CD4-positive, alpha-beta T cell treated with Interleukin-4 for 1 hour (primary cell): Measurements from ENCODE around the gene MRE11.

Experiments
- DNase-seq, 2 donors: peaks; one replicate each; pipeline ENCODE4 v3.0.0-alpha.2; 2020 to 2022

MRE11 gene

DNA sequence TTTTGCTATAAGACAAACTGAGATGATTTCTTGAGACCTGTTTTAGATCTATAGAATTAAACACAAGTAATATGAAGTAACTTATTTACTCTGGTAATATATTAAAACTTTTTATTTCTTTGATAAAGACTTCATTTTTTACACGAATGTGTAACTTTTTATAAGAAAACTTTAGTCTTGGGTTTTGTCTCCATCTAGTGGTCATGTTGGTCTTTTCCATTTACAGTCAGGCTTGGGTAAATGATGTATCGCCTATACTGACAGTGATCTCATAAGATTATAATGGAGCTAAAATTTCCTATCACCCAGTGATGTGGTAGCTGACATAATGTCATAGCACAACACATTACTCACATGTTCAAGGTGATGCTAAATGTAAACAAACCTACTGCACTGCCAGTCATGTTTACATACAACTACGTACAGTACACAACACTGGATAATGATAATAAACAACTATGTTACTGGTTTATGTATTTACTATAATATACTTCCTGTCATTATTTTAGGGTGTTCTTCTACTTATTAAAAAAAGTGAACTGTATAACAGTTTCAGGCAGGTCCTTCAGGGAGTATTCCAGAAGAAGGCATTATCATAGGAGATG is 11.1 kb upstream of the MRE11 start:
- peak in 1 of 2 donors; percentile 68 for DNase-seq

DNA sequence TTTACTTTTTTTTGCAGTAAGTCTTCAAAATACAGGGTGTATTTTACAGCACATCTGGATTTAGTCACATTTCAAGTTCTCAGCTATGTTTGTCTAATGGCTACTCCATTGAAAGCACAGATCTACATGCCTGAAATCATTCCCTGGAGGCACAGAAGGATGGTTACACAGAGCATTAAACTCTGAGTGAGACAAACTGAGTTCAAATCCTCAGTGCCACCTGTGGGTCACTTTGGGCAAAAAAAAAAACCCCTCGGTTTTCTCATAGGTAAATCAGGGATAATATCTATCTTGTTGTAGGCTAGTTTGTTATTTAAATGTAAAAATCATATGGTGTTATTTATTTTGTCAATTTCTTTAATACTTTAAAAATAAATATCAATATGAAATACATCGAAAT is 7.9 kb upstream of the MRE11 start:
- no peak for DNase-seq

DNA sequence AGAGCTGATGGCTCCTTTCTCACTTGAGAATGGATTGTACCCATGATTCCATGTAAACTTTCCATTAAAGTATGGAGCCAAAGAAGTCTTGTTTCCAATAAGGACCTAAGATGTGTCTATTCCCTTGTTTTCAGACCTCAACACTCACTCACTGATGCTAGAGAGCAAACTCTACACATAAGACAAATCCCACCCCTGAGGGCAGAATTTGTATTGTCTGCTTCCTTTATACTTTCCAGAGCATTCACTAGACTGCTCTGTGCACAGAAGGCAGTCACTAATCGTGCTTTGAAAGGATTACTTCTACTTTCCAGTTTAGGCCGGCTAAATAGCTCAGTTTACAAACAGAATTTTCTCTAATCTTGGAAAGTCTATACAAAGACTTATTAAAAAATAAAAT is 6.5 kb upstream of the MRE11 start:
- DNase-seq = no peak

DNA sequence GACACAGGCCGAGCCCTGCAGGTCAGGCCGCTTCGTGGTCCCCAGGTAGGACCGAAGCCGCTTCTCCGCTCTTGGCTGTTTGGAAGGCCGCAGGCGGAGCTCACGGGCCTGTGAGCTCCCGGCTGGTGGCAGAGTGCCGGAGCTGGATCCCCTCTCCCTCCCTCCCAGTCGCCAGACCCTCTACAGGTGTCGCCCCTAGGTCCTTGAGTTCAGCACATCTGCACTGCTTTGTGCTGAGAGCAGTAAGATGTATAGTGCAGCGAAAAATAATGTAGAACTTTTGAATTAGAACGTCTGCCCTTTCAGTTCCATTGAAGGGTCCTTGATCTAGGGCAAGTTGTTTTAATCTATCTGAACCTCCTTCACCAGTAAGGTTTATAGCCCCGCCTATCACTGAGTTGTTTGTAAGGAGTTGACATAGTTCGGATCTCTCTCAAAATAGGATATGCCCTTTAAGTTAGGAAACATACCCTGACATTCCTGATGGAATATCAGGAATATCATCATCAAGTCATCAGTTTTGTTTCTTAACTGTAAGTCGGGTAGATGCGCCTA is 559 bp upstream of the MRE11 start:
- DNase-seq = no peak

DNA sequence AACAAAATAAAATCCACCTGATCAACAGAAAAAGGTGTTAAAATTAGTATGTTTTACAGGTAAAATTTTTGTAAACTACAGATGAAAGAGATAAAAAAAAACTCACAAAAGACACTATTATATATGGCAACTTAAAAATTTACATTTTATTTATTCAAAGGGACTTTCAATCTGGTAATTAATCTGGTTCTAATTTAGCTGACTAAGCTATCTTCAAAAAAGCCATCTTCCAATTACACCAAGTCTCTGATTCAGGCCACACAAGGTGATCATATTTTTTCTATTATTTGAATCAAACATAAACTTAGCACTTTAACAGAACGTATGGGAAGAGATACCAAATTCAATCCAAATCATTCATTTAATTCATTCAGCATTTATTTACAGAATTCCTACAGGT is 7.6 kb downstream of the MRE11 start:
- no peak for DNase-seq

DNA sequence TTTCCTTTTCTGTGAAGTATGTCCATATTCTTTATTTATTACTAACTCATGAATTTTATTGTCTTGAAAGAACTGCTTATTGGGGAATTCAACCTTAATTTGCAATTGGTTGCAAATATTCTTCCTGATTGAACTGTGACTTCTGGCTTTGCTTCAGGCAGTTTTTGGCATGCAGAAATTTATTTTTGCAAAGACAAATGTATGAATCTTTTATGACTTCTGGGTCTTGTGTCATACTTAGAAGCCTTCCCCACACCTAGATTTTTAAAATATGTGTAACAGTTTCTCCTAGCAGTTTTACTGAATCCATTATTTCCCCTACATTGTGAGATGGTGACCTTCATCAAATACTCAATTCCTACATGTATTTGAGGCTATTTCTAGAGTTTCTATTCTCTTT is 12.3 kb downstream of the MRE11 start:
- no peak for DNase-seq

DNA sequence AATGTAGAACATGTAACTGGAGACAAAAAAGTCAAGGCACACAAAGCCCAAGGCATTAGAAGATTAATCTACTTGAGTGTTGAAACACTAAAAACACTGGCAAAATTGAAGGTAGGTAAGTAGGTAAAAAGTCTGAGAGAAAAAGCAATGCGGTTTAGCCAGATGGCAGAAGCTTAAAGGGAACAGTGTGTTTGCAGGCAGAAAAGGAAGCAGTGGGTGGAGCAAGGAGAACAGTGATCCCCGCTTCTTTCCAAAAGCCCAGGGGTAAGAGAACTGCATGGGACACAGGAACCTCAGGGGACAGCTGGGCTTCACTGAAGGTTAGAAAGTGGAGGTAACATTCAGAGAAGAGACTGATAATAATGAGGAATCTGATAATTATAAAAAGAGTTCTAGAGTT is 16.0 kb downstream of the MRE11 start:
- no peak for DNase-seq

DNA sequence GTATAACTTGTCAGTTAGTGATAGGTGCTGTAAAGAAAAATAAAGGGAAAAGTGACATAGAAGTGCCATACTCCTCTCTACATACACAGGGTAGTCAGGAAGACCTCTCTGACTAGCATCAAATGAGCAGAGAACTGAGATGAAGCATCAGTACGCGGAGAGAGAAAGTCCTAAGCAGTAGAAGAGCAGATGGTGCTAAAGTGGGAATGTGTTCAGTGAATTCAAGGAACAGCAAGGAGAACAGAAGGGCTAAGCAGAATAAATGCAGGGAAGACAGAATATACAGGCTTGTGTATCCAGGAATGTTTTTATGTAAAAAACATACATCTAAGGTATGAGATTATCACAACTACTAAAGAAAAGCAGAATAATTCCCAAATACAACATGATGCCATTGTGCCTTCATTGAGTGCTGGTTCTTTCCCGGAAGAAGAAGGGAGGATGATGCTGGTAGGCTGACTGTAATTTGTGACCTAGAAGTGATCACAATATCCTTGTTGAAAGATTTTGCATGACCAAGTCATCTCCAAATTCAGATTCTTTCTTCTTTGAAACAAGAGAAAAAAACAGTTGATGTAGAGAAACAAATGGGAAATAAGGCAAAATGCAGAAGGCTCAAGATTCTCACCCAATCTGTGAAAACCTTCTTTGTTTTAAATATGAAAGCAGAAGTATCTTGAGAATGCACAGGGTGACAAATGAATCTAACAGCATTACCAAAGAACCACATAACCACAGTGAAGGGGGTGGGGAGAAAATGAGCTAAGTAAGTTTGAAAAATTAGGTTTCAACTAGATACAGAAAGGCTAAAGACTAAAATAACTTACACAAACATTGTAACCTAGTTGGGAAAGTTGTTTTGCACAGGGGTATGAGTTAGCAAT is 20.5 kb downstream of the MRE11 start:
- DNase-seq = peak in 1 of 2 donors; percentile 42

DNA sequence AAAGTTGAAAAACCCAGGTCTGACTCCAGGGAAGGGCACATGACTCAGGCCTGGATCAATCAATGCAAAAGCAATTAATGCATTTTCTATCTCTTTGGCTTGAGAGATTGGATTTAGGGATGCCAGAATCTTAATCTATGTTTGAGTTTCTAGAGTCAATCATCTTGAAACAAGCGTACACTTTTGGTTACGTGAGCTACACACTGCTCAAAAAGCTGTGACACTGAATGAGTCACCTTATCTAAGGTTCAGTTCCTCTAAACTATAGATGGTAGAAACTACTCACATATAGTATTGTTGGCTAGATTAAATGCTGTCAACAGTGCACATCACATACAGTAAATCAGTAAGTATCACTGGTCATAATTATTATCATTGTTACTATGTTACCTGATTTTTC is 24.2 kb downstream of the MRE11 start:
- DNase-seq = no peak

DNA sequence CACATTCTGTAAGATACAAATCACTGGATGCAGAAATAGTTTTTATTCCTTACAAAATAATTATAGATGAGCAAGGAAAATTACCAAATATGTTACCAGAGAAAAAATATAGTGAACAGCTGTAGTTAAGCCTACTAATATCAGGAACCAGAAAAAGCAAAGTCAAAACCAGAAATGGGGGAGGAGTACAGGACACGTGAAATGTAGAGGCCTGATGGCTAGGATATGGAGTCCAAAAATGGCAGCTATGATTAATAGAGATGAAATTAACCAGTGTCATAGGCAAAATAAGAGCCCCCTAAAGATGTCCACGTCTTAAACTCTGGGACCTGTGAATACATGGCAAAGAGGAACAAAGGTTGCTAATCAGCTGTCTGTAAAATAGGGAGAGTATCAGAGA is 34.1 kb downstream of the MRE11 start:
- no peak for DNase-seq

DNA sequence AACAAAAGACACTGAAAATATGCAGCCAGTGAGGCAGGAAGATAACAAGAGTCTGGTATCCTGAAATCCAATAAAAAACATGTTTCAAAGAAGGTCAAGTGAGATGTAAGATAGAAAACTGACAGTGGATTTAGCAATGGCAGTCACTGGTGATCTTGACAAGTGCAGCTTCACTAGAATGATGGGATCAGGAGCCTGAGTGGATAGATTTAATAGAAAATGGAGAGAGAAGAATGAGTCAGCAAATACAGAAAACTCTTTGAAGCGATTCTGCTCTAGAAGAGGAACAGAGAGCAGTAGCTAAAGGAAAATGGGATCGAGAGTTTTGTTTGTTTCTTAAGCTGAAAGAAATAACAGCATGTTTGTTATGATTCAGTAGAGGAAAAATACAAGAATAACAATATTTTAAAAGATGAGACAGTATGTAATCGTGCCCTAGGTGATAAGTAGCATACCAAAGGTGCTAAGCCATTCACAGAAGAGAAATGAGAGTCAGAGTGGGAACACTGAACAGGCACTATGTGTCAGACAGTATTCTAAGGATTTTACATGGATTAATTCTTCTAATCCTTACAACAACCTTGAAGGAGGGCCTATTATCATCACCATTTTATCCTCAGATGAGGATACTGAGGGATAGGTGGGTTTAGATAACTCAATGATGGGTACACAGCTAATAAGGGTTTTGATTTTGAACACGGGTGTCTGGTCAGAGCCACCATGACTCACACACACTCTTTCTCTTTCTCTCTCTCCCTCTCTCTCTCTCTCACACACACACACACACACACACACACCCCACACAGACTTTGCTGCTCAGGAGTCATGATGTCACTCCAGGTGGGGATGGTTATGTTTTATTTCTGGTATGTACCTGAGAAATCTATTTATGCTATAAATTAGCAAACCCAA is 36.3 kb downstream of the MRE11 start:
- DNase-seq = no peak

DNA sequence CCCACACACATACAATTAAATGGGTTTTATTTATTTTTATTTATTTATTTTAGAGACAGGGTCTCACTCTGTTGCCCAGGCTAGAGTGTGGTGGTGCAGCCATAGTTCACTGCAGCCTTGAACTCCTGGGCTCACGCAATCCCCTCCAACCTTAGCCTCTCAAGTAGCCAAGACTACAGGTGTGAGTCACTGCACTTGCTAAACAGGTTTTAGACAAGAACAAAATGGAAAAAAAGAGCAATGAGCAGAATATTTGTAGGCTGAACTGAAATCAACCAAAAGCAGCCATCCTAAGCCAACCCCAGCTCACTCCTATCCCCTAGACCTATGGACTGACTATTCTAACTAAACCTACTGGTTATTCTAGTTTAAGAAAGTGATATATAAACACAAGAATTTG is 37.8 kb downstream of the MRE11 start:
- no peak for DNase-seq

DNA sequence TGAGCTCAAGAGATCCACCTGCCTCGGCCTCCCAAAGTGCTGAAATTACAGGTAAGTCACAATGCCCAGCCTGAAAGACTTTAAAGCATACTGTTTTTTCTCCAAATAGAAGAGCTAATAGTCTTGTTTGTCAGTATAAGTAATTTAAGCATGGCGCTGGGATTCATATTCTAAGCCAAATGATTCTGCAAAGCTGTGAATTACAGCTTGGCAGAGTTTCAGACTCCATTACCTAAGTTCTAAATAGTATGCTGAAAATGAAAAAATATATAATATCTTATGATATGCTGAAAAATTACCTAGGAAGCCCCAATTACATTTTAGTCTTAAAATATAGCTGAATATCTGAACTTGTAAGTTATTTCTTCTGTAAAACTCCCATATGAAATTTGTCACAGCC is 39.3 kb downstream of the MRE11 start:
- no peak for DNase-seq

DNA sequence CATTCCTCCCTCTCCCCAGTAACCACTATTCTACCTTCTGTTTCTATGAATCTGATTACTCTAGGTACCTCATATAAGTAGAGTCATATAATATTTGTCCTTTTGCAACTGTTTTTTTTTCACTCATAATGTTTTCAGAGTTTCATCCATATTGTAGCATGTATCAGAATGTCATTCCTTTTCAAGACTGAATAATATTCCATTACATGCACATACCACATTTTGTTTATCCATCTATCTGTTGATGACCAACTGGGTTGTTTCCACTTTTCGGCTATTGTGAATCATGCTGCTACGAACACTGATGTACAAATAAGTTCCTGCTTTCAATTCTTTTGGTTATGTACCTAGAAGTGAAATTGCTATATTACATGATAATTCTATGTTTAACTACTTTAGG is 40.7 kb downstream of the MRE11 start:
- no peak for DNase-seq

DNA sequence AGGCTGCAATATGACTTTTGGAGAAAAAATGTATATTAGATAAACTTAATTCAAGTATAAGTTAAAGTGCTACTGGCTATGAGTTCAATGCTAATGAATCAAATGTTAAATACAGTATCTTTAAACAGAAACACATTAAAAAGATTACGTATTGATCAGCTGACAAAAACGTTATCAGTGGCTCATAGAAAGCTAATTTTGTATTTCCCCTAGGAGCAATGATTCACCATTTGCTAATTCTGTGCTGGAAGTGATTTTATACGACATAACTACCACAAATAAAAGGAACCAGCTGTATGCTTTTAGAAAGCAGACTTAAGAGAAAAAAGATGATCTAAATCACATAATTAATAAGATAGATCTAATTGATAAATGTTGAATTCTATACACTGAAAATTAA is 43.6 kb downstream of the MRE11 start:
- DNase-seq = no peak

DNA sequence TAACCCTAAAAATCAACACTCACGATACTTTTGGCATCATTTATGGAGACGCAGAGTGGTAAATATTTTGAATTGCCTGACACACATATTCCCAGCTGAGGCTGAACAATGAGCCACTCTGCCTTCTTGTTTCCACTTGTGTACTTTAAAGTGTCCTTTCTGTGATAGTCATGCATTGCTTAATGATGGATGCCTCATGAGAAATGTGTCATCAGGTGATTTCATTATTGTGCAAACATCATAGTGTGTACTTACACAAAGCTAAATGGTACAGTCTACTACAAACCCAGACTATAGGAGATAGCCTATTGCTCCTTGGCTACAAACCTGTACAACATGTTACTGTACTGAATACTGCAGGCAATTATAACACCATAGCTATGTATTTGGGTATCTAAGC is 44.2 kb downstream of the MRE11 start:
- no peak for DNase-seq

DNA sequence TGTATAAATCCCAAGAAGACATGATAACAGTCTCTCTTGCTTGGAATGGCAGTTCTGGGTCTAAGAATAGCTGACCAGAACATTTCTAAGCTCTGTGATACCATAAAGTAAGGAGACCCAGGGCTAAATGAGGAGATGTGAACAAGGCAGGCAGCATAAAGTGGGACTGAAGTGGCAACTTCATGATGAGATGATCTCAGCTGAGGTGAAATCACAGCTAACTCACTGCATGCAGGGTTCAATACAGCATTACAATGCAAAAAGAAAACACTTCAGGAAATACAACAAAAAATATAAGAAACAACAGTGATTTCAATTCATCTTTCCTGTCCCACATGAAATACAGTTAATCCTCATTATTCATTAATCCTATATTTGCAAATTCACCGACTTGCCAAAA is 44.6 kb downstream of the MRE11 start:
- DNase-seq = no peak

DNA sequence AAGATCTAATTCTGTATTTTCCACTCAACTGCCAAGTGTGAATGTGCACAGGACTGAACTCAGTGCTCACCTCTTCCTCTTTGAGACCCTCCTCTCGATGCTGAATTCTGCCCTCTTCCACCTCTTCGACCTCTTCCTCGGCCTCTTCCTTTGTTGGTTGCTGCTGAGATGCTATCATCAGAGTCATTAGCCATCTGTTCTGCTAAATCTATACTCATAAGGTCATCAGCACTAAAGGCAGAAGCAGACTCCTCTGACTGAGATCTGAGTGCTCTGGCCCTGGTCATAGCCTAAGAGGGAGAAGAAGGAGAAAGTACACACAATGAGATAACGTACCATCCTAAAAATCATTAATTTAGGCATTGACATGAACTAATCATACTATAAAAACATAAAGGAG is 46.5 kb downstream of the MRE11 start:
- DNase-seq = no peak

DNA sequence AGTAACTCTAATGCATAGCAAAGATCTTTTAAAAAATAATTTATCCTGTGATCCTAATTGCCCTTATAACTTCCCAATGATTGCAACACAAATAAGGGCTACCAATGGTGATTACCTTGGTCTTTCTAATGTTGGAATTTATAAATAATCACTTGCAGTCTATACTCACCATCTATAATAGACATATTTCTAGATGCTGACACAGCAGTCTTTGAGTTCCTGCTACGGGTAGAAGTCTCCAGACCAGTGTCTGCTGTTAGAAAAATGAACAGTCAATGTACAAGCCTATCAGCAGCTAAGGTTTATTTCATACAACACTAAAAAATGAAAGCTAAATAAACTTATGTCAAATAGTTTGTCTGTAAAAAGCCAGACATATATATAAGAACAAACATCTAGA is 48.0 kb downstream of the MRE11 start:
- no peak for DNase-seq

DNA sequence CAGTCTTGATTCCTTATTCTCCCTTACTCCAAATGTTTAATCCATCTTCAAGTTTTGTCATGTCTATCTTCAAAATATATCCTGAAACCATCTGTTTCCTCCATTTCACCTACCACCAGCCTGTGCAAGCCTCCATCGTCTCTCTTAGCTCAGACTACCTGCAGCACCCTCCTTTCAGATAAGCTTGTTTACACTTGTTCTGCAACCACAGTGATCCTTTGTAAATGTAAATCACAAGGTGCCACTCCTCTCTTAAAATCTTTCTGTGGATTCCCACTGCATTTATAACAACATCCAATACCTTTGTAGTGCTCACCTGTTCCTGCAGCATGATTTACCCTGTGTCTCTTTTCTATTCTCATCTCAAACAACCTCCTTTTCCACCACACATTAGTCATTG is 60.6 kb downstream of the MRE11 start:
- no peak for DNase-seq

DNA sequence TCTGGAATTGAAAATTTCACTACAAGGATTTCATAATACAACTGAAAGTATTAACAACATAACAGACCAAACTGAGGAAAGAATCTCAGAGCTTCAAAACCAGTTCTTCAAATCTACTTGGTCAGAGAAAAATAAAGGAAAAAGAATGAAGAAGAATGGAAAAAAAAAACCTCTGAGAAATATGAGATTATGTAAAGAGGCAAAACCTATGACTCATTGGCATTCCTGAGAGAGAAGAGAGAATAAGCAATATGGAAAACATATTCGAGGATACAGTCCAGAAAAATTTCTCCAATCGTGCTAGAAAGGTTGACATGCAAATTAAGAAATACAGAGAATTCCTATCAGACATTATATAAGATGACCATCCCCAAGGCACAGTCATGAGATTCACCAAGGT is 69.0 kb downstream of the MRE11 start:
- DNase-seq = no peak

DNA sequence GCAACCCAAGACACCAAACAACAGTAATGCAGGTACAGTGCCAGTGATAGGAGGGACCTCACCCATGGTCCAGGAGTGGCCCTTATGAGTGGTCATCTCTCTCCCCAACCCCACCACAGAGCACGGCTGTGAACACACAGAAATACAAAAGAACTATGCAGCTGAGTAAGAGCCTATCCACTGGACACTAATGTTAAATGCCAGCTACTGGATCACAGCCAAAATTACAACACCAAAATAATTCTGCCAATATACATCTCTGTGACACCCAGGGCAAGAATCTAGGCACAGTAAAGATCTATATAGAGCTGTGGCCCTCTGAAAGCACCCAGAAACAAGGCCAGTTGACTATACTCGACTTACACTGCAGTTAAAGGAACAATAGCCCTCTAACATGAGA is 69.6 kb downstream of the MRE11 start:
- no peak for DNase-seq

DNA sequence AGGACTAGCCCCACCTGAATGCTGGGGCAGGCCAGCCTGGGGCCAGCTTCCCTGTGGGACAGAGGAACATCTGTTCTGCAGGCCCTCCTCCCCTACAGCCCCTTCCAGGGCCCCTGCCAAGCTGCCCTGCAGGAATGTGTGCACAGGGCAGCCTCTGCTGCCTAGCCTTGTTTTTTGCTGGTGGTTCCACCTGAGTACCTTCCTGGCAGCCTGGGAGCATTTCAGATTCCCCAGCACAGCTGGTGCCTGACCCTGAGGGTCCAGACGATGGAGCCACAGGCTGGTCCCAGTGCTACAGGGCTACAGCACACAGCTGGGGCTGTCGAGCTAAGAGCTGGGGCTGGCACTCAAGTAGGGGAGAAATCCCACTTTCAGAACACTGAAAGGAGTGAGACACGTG is 70.1 kb downstream of the MRE11 start:
- DNase-seq = no peak
